H54 (cell line): ENCODE data around the gene RHOA.
A peak's percentile ranks its signal among the peaks of the same experiment; 100 is the strongest.
"Not testable (repeated sequence)": the region's sequence is repeated elsewhere in the genome, so short reads cannot be mapped to it uniquely, and the experiment has no call there.

ENCODE experiments used
- DNase-seq: peaks from one replicate; pipeline ENCODE4 v3.0.0; 2011; ENCODE audit warnings: low spot score, mixed read lengths; ENCODE audit not compliant: insufficient read length
- FAIRE-seq: peaks from 3 replicates; lab custom pipeline; 2011; peaks lifted over from hg19 to GRCh38; lab: Jason Lieb, UNC
- POLR2A ChIP-seq: IDR thresholded peaks from 2 replicates; pipeline ENCODE4 v1.6.1; 2011; ENCODE audit warnings: low read depth, mild to moderate bottlenecking, low read length

The RHOA gene

GRCh38 chr3:49359623-49360022 lies 52.2 kb downstream of the RHOA start:
- no peak for TF ChIP-seq POLR2A
- DNase-seq = no peak
- no peak for FAIRE-seq

DNA sequence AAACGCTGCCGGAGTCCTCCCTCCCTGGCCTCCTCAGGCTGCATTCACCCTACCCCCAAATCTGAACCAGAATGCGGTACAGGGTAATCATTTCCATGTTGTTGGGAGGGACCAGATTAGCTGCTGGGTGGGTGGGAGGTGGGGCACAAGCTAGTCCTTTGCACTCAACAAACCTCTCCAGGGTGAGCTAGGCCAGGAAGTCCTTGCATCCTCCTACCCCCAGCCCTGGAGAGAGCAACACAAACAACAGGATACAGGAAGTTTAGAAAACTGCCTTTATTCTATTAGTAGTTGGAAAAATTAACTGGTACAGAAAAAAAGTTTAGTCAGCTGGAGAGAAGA lies 52.9 kb downstream of the RHOA start:
- no peak; the same call in 1 of the 2 replicates for TF ChIP-seq POLR2A
- DNase-seq = no peak
- FAIRE-seq = no peak

DNA sequence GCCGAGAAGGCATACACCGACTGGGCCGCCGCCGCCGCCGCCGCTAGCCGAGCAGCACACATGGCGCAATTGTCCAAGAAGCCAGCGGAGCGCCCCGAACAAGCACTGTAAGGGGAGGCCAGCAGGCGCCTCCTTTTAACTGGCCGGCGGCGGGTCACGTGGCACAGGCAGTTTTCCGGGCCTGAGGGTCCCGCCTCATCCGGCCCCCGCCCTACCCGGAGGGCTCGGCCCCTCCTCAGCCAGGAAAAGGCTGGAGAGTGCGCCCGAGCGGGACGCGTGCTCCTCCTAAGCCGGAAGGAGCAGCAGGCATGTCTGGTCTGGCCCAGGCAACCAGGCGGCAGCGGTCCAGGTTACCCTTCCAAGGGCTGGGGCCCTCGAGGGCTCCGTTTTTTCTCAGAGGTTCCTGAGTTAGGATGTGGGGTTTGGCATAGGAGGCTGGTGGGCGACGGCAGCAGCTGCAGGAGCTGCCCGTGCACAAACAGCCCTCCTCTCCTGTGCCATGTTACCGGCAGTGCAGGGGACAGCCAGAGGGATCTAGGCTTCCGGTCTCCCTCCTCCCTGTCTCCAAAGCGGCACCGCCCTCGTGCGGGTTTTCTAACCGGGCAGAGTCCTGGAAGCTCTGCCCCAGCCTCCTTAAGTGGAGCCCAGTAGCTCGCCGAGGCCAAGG lies 53.4 kb downstream of the RHOA start, which contains the start of gene GPX1:
Gene GPX1 (minus strand): TSS at position 137 of the 667 bp plus-strand sequence. CDS start 75 bp downstream, at position 62.
- peak; percentile 44 for TF ChIP-seq POLR2A
- DNase-seq = peak; percentile 78
- FAIRE-seq = no peak

- not testable (repeated sequence) for FAIRE-seq
Measured at GRCh38 chr3:49357443-49358216, 54.1 kb downstream of the RHOA start.

GRCh38 chr3:49357095-49357442 lies 54.7 kb downstream of the RHOA start:
- FAIRE-seq = not testable (repeated sequence)

More at GRCh38 chr3:49357443-49358216, 54.1 kb downstream of the RHOA start:
- peak; percentile 51 for DNase-seq

DNA sequence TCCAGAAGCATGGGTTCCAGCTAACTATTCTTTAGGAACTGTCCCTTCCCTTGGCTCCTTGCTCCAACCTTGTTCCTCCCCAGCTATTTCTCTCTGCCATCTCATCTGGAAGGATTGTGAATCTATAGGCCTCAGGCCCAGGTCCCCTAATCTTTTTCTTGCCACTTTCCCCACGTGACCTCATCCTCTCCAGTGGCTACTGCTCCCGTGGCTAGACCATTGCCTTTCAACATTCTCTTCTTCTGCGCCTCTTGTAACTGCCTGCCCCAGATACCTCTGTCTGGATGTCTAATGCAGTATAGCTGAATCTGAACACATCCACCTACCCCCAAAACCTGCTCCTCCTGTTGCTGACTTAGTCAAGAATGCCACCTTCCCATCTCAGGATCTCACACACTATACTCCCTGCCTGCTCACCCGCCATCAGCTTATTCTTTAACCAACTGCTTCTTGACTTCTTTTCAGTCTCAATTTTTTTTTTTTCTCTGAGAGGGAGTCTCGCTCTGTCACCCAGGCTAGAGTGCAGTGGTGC lies 58.8 kb downstream of the RHOA start:
- FAIRE-seq (no peak), DNase-seq (no peak)
- no peak for TF ChIP-seq POLR2A

More at GRCh38 chr3:49357095-49357442, 54.7 kb downstream of the RHOA start:
- DNase-seq = not testable (repeated sequence)

DNA sequence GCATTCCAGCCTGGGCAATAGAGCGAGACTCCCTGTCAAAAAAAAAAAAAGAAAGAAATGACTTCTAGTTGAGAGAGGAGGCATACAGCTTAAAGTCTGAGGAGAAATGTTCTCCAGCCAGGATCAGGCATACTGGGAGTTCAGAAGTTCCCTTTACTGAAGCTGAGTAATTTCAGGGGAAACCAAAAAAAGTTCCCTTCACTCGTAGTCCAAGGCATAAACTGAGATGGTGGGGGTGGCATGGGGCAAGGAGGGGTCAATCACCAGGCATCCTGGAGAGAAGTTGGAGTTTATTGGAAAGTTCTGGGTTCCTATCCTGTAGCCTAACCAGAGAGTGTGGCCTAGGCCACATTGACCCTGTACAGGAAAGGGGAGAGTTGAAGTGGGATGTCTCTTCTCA lies 59.5 kb downstream of the RHOA start:
- FAIRE-seq (no peak), DNase-seq (no peak)
- no peak for TF ChIP-seq POLR2A

DNA sequence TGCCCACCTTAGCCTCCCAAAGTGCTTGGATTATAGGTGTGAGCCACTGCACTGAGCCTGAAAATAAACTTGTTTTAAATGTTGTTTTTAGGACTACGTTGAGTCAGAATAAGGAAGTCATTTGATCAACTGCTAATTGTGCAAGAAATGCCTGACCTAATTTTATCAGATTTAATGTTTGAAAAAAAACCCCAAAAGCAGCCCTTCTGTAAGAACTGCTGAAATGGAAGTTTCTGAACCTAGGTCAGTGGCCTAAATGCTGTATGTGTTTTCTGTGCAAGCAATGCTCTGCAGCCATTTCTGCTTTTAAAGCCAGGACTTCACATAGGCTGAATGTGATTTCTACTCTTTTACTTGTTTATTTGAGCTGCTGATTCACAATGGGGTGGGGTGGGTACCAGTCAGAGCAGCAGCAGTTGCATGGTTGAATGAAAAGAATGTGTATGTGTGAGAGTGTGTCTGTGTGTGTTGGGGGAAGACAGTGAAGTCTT lies 60.2 kb downstream of the RHOA start:
- FAIRE-seq (peak; percentile 43), DNase-seq (peak; percentile 58)
- no peak for TF ChIP-seq POLR2A

GRCh38 chr3:49349348-49350114 lies 62.2 kb downstream of the RHOA start:
- DNase-seq (no peak), FAIRE-seq (no peak)
- TF ChIP-seq POLR2A = no peak

DNA sequence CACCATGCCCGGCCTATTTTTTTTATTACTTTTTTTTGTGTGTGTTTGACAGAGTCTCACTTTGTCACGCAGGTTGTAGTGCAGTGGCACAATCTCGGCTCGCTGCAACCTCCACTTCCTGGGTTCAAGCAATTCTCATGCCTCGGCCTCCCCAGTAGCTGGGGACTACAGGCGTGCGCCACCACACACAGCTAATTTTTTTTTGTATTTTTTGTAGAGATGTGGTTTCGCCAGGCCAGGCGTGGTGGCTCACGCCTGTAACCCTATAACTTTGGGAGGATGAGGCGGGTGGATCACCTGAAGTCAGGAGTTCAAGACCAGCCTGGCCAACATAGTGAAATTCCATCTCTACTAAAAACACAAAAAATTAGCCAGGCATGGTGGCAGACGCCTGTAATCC lies 63.4 kb downstream of the RHOA start:
- FAIRE-seq, DNase-seq: not testable (repeated sequence)

DNA sequence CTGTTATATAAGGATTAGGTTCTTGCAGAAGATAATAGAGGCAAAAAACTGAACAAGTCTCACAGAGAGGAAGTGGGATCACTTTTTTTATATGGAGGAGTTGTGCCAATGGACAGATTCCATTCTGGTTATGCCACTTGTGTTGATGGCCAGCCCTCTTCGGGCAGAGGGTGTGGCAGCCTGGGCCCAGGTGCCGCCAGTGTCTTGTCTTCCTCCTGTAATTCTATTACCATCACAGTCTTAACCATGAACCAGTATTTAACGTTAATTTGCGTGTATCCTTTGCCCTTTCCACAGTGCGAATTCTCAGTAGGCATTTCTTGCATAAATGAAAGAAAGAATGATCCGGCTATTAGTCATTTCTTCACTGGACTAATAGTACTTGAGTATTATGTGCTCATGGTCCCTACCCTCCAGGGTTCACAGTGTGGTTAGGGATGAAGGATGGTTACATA lies 65.0 kb downstream of the RHOA start:
- peak; percentile 45 for DNase-seq
- TF ChIP-seq POLR2A = no peak
- no peak for FAIRE-seq

- FAIRE-seq (no peak), DNase-seq (no peak)
- no peak for TF ChIP-seq POLR2A
Measured at GRCh38 chr3:49343163-49343562, 68.6 kb downstream of the RHOA start.

DNA sequence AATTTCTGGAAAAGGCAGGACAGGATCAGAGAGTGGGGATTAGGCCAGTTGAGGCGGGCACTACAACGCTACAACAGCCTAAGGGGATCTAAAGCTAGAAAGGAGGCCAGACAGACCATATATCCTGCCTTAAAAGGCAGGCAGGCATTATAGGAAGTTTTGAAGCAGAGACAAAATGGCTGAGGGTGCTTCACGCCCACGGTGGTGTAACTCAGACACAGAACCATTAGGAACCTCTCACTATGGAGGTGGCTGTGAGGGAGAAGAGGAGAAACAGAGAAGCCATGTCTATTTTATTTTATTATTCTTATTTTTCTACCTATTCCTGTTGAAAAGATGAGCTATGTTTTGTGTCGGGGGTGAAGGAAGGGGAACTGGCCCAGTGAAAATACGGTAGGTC lies 69.8 kb downstream of the RHOA start:
- FAIRE-seq (no peak), DNase-seq (no peak)
- TF ChIP-seq POLR2A = no peak
